HG02973 (cell line): ENCODE results near the gene ZNF346.

ENCODE experiments used
- ATAC-seq: cut with Tn5 transposase; IDR thresholded peaks from one replicate; pipeline ENCODE4 v1.9.1; 2021; ENCODE audit warnings: moderate library complexity; ENCODE audit not compliant: unreplicated experiment

Gene ZNF346

GRCh38 chr5:177113566-177114424, 91.3 kb downstream of the ZNF346 start:
- no peak for ATAC-seq

- no peak for ATAC-seq
These were observed 94.3 kb downstream of the ZNF346 start for GRCh38 chr5:177116631-177117373.

GRCh38 chr5:177117441-177118045, 95.0 kb downstream of the ZNF346 start:
- no peak for ATAC-seq

DNA sequence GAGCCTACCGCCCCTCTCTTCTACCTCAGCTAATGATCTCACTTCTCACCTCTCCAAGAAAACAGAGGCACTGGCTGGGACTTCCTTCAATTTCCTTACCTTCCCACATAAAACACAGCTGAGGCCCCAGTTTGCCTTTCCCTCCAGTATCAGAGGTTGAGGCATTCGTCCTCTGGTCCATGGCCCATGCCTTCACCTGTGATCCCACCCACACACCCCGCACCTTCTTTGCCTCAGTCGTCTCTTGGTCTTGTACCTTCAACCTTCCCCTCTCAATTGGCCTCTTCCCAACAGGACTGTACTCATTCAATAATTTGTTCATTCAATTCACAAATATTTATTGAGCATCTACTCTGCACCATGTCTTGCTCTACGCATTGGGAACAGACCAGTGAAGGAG, 100.1 kb downstream of the ZNF346 start:
- no peak for ATAC-seq

- no peak for ATAC-seq
These were observed 101.4 kb downstream of the ZNF346 start for GRCh38 chr5:177123789-177124485.

- ATAC-seq: no peak
These were observed 102.0 kb downstream of the ZNF346 start for GRCh38 chr5:177124486-177124991.

DNA sequence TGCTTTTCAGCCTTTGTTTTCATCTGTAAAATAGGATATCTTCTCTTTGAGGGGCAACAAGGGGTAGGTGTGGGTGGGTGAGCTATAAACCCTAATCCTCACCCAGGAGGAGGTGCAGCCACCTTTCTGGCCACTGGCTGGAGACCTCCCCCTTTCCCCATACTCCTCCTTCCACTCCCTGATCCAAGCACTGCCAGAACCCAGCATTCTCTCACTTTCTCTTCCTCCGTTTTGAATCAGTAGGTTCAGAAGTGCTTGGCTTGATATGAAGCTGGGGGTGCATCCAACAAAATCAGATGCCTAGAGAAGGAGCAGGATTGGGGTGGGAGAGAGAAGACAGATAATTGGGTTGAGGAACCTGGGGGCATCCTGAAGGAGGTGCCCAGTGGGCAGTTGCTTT, 104.3 kb downstream of the ZNF346 start:
- ATAC-seq: no peak

- ATAC-seq: no peak
These were observed 106.1 kb downstream of the ZNF346 start for GRCh38 chr5:177128551-177128981.

DNA sequence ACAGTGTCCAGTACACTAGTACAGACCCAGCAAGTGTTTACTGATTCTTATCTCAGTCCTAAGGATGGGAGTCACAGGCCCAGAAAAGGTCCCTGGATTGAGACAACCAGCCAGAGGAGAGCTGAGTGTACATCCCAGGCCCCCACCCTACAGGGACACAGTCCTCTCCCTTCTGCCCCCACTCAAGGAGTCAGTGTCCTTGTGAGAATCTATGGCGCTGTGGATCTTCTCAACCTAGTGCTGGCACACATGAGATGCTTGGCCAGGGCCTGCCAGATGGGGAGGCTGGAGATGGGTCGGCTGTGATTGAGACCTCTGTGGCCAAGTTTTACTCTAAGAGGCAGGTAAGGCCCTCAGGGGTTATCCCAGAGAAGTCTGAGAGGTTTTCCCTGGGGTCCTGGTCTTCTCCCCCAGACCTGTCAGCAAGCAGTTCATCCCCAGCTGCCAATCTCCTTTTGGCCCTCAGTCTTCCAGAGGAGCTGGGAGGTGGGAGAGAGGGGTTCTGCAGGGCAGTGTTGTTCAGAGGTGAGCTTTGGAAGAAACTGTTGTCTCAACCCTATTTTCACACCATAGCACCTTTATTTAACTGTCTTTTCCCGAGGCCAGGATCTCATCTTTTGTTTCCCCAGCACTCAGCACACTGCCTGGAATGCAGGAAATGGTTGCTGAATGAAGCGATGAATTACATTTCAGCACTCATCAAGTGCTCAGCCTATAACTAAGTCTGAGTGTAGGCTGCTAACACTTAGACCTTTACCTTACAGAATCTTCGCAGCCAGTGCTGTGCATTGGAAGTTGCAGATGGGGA, 107.9 kb downstream of the ZNF346 start:
- no peak for ATAC-seq
